Stimulated activated CD8-positive, alpha-beta memory T cell treated with anti-CD3 and anti-CD28 coated beads, Interleukin-15, amount 100 ng/mL, for 24 hours (primary cell): Measurements from ENCODE around the gene SCRN1.
"Not testable (repeated sequence)": the region's sequence is repeated elsewhere in the genome, so short reads cannot be mapped to it uniquely, and the experiment has no call there.

ENCODE experiments used
- DNase-seq: peaks from one replicate; pipeline ENCODE4 v3.0.0-alpha.2; 2020; ENCODE audit warnings: low read depth

Gene SCRN1

GRCh38 chr7:29926216-29926615 is 63.4 kb downstream of the SCRN1 start:
- DNase-seq: no peak

- no peak for DNase-seq
Measured at GRCh38 chr7:29924684-29925083, 64.9 kb downstream of the SCRN1 start.

- DNase-seq: no peak
Measured at GRCh38 chr7:29924006-29924405, 65.6 kb downstream of the SCRN1 start.

GRCh38 chr7:29922921-29923700 is 66.5 kb downstream of the SCRN1 start:
- no peak for DNase-seq

- no peak for DNase-seq
Measured at GRCh38 chr7:29921404-29922010, 68.1 kb downstream of the SCRN1 start.

GRCh38 chr7:29920491-29920890 is 69.1 kb downstream of the SCRN1 start:
- no peak for DNase-seq

- DNase-seq: no peak
Measured at GRCh38 chr7:29919790-29920189, 69.8 kb downstream of the SCRN1 start.

GRCh38 chr7:29918850-29919249 is 70.8 kb downstream of the SCRN1 start:
- no peak for DNase-seq

- no peak for DNase-seq
Measured at GRCh38 chr7:29917641-29918040, 72.0 kb downstream of the SCRN1 start.

GRCh38 chr7:29915481-29916215 is 74.0 kb downstream of the SCRN1 start:
- DNase-seq: no peak

GRCh38 chr7:29914180-29914579 is 75.4 kb downstream of the SCRN1 start:
- no peak for DNase-seq

- DNase-seq: no peak
Measured at GRCh38 chr7:29906200-29907022, 83.2 kb downstream of the SCRN1 start.

GRCh38 chr7:29900745-29901144 is 88.9 kb downstream of the SCRN1 start:
- no peak for DNase-seq

GRCh38 chr7:29898301-29898700 is 91.3 kb downstream of the SCRN1 start:
- DNase-seq: no peak

GRCh38 chr7:29896685-29897411 is 92.8 kb downstream of the SCRN1 start:
- DNase-seq: no peak

GRCh38 chr7:29895559-29895958 is 94.0 kb downstream of the SCRN1 start:
- DNase-seq: no peak

GRCh38 chr7:29894256-29894655 is 95.3 kb downstream of the SCRN1 start:
- DNase-seq: no peak

GRCh38 chr7:29893351-29893965 is 96.1 kb downstream of the SCRN1 start:
- DNase-seq: no peak

- DNase-seq: no peak
Measured at GRCh38 chr7:29892231-29892630, 97.4 kb downstream of the SCRN1 start.

- DNase-seq: no peak
Measured at GRCh38 chr7:29891766-29892165, 97.8 kb downstream of the SCRN1 start.

- DNase-seq: not testable (repeated sequence)
Measured at GRCh38 chr7:29890786-29891185, 98.8 kb downstream of the SCRN1 start.
